Gastrocnemius medialis (tissue), 4 donors: ENCODE results near the gene PPP1R15B. TPM values are rescaled to one million over a fixed set of nuclear protein-coding genes. Genes with fewer than 3 reads are reported as not detected.

Experiments
- ATAC-seq, 2 donors: fragments of 150-250 bp; one replicate each; pipeline ENCODE4 v1.9.1; 2016
- DNase-seq, 2 donors: peaks; one replicate each; pipeline ENCODE4 v3.0.0-alpha.2; 2019
- H3K27ac ChIP-seq, 4 donors: fragments of 200-600 bp; sonication (generic); 1 replicate in 1 of 4; 2 replicates in 3 of 4; pipeline ENCODE4 v1.5.1; 2016 to 2018; ENCODE audit warnings: mild to moderate bottlenecking in 2 of 4, moderate library complexity in 1 of 4
- H3K27me3 ChIP-seq, 3 donors: fragments of 200-600 bp; sonication (generic) in 2 of 3; 1 replicate in 1 of 3; 2 replicates in 2 of 3; pipeline versions ENCODE4 v1.5.1 to v1.6.0; 2016 to 2019; ENCODE audit warnings: mild to moderate bottlenecking in 1 of 3, moderate library complexity in 1 of 3
- H3K36me3 ChIP-seq, 2 donors: fragments of 200-600 bp; sonication (generic) in 1 of 2; one replicate each; pipeline ENCODE4 v1.5.1; 2017 to 2018
- H3K4me1 ChIP-seq, 2 donors: fragments of 200-600 bp; sonication (generic) in 1 of 2; one replicate each; pipeline ENCODE4 v1.5.1; 2016 to 2017; ENCODE audit warnings: mild to moderate bottlenecking in 2 of 2
- H3K4me3 ChIP-seq, 4 donors: fragments of 200-600 bp; sonication (generic) in 3 of 4; 1 replicate in 1 of 4; 2 replicates in 3 of 4; pipeline ENCODE4 v1.5.1; 2016 to 2019; ENCODE audit warnings: mild to moderate bottlenecking in 2 of 4
- H3K9me3 ChIP-seq, 3 donors: fragments of 200-600 bp; sonication (generic) in 2 of 3; 1 replicate in 1 of 3; 2 replicates in 2 of 3; pipeline ENCODE4 v1.5.1; 2016 to 2019
- CTCF ChIP-seq, 5 experiments: fragments of 450-650 bp in 3 of 5; fragments of 200-600 bp in 2 of 5; sonication (generic) in 2 of 5; IDR thresholded peaks in 4 of 5; conservative IDR thresholded peaks in 1 of 5; 1 replicate in 4 of 5; 2 replicates in 1 of 5; pipeline ENCODE4 v1.5.1; 2016 to 2019; ENCODE audit warnings: antibody characterized with exemption in 5 of 5, mild to moderate bottlenecking in 3 of 5, moderate library complexity in 3 of 5
- POLR2A ChIP-seq, 2 donors: fragments of 450-650 bp; IDR thresholded peaks; one replicate each; pipeline ENCODE4 v1.6.1; 2017; ENCODE audit warnings: antibody characterized with exemption in 2 of 2, mild to moderate bottlenecking in 2 of 2, moderate library complexity in 2 of 2
- in situ Hi-C, 4 donors: fragments of 200-750 bp; cut with MboI; loops; one replicate each; pipeline versions ENCODE4 v1.15.0 to v1.8.0; 2017; ENCODE audit warnings: low sequenced_read_pairs in 4 of 4
- intact Hi-C: fragments of 100-400 bp; cut with DNase I; formaldehyde crosslinking; loops from one replicate; pipeline ENCODE4 v1.15.1; 2023; ENCODE audit warnings: low total_unique reads
- total RNA-seq, 4 donors: library from RNA; depleted of rRNA; stranded (reverse); fragments of >200 nt; gene quantifications; one replicate each; pipeline versions ENCODE4 v1.1.0 to v1.2.3, GENCODE V29; 2016

The PPP1R15B gene
- total RNA-seq, 4 donors from 2014 or later = 23.8 to 33.0 (median 25.9) TPM

GRCh38 chr1:204362984-204363334 lies 48.7 kb downstream of the PPP1R15B start:
- intact Hi-C loops (loop anchor here (1.0 to 10.0 kb wide), 5 partner anchors 26 to 498 kb away; partner anchors contain the start of gene SNRPE), in situ Hi-C loops (loop anchor here (5.0 to 25.0 kb wide), 5 partner anchors 151 to 501 kb away; partner anchors contain the start of genes GOLT1A (in 3 of the 4), REN (in 1 of the 4) and SNRPE (in 1 of the 4))
- DNase-seq (no peak), ATAC-seq (no peak)
- Histone ChIP-seq H3K27me3 (peaks cover 0 to 8% (median 0%) of the 10 kb centered on the region in 3 donors), H3K36me3 (no peaks in the 10 kb centered on the region), H3K27ac (peak overlapping the region; percentile 0 to 49 (median 28)), H3K4me1 (peaks cover 9% of the 10 kb centered on the region in 2 donors), H3K4me3 (peak overlapping the region; percentile 40 to 51 (median 45)), H3K9me3 (no peaks in the 10 kb centered on the region)
- TF ChIP-seq CTCF (IDR thresholded peaks at IDR 0.05 in 4 of 5, conservative IDR thresholded peaks at IDR 0.05 in 1 of 5) = no peak
- TF ChIP-seq POLR2A (IDR thresholded peaks at IDR 0.05) = no peak

GRCh38 chr1:204361781-204362180 lies 49.8 kb downstream of the PPP1R15B start:
- H3K4me1 ChIP-seq = peaks cover 9 to 17% of the 10 kb centered on the region in 2 donors

GRCh38 chr1:204361341-204361771 lies 50.3 kb downstream of the PPP1R15B start:
- in situ Hi-C loops (loop anchor here (5.0 to 25.0 kb wide), 5 partner anchors 149 to 499 kb away; partner anchors contain the start of genes GOLT1A (in 3 of the 4), REN (in 1 of the 4) and SNRPE (in 1 of the 4)), intact Hi-C loops (loop anchor here (10.0 kb wide), 1 partner anchor 497 kb away; the partner anchor contains the start of gene SNRPE)
- H3K9me3 ChIP-seq = no peaks in the 10 kb centered on the region
- DNase-seq (no peak), ATAC-seq (no peak)
- H3K4me3 ChIP-seq = no peak overlapping the region
- peaks cover 9 to 17% of the 10 kb centered on the region in 2 donors for H3K4me1 ChIP-seq
- H3K36me3 ChIP-seq = no peaks in the 10 kb centered on the region
- H3K27ac ChIP-seq = no peak overlapping the region
- TF ChIP-seq CTCF (IDR thresholded peaks at IDR 0.05 in 4 of 5, conservative IDR thresholded peaks at IDR 0.05 in 1 of 5) (no peak), POLR2A (IDR thresholded peaks at IDR 0.05) (no peak)
- peaks cover 0 to 8% (median 0%) of the 10 kb centered on the region in 3 donors for H3K27me3 ChIP-seq

More at GRCh38 chr1:204361781-204362180, 49.8 kb downstream of the PPP1R15B start:
- H3K9me3 ChIP-seq = no peaks in the 10 kb centered on the region
- peaks cover 0 to 8% (median 0%) of the 10 kb centered on the region in 3 donors for H3K27me3 ChIP-seq
- no peak overlapping the region for H3K4me3 ChIP-seq
- DNase-seq = no peak
- intact Hi-C loops = loop anchor here (1.0 to 10.0 kb wide), 2 partner anchors 24 to 497 kb away; partner anchors contain the start of gene SNRPE
- no peak for ATAC-seq
- TF ChIP-seq POLR2A (IDR thresholded peaks at IDR 0.05) = no peak
- no peak for TF ChIP-seq CTCF (IDR thresholded peaks at IDR 0.05 in 4 of 5, conservative IDR thresholded peaks at IDR 0.05 in 1 of 5)
- H3K36me3 ChIP-seq = no peaks in the 10 kb centered on the region
- in situ Hi-C loops = loop anchor here (5.0 to 25.0 kb wide), 5 partner anchors 149 to 499 kb away; partner anchors contain the start of genes GOLT1A (in 3 of the 4), REN (in 1 of the 4) and SNRPE (in 1 of the 4)
- no peak overlapping the region for H3K27ac ChIP-seq

- intact Hi-C loops = loop anchor here (10.0 kb wide), 1 partner anchor 496 kb away; the partner anchor contains the start of gene SNRPE
- Histone ChIP-seq H3K4me3 (no peak overlapping the region), H3K27me3 (peaks cover 0 to 8% (median 0%) of the 10 kb centered on the region in 3 donors), H3K9me3 (no peaks in the 10 kb centered on the region), H3K36me3 (no peaks in the 10 kb centered on the region), H3K27ac (no peak overlapping the region), H3K4me1 (peaks cover 9 to 17% of the 10 kb centered on the region in 2 donors)
- DNase-seq (no peak), ATAC-seq (no peak)
- in situ Hi-C loops = loop anchor here (5.0 to 25.0 kb wide), 5 partner anchors 148 to 498 kb away; partner anchors contain the start of genes GOLT1A (in 3 of the 4), REN (in 1 of the 4) and SNRPE (in 1 of the 4)
- no peak for TF ChIP-seq CTCF (IDR thresholded peaks at IDR 0.05 in 4 of 5, conservative IDR thresholded peaks at IDR 0.05 in 1 of 5)
- TF ChIP-seq POLR2A (IDR thresholded peaks at IDR 0.05) = no peak
Observed at GRCh38 chr1:204360314-204360713, 51.3 kb downstream of the PPP1R15B start.
